H1 (cell line): ENCODE measurements around the gene MYBPHL. TPM values are rescaled to one million over a fixed set of nuclear protein-coding genes. Genes with fewer than 3 reads are reported as not detected.

Experiments
- CTCF ChIA-PET: fragments of 300-600 bp; sonication (Branson Sonifier 250); formaldehyde crosslinking; loops from one replicate; lab custom pipeline; 2021; ENCODE audit not compliant: partially characterized antibody; lab: Charles Lee
- POLR2A ChIA-PET: fragments of 300-600 bp; sonication (Branson Sonifier 250); formaldehyde crosslinking; loops from one replicate; lab custom pipeline; 2021; ENCODE audit warnings: inconsistent platforms; ENCODE audit not compliant: partially characterized antibody; lab: Charles Lee
- DNase-seq, 2 experiments: peaks; one replicate each; pipeline versions ENCODE4 v3.0.0 to v3.0.0-alpha.2; 2010 to 2022; ENCODE audit warnings: low spot score in 2 of 2, low read depth in 1 of 2, mixed read lengths in 1 of 2
- FAIRE-seq: peaks from 2 replicates; lab custom pipeline; 2011; peaks lifted over from hg19 to GRCh38; lab: Jason Lieb, UNC
- H2AFZ ChIP-seq: 2 replicates; pipeline ENCODE4 v1.8.1; 2012; ENCODE audit warnings: low read length, inconsistent platforms
- H2AK5ac ChIP-seq: 2 replicates; pipeline ENCODE4 v1.6.1; 2013; ENCODE audit warnings: low read depth, low read length
- H2BK120ac ChIP-seq: replicated peaks from 2 replicates; pipeline ENCODE3; 2013; ENCODE audit warnings: low read depth, low read length, inconsistent platforms
- H2BK12ac ChIP-seq: 2 replicates; pipeline ENCODE4 v1.6.1; 2013; ENCODE audit warnings: low read depth, low read length
- H2BK15ac ChIP-seq: 2 replicates; pipeline ENCODE4 v1.6.1; 2013; ENCODE audit warnings: low read length
- H2BK20ac ChIP-seq: 2 replicates; pipeline ENCODE4 v1.6.1; 2013; ENCODE audit warnings: low read length
- H2BK5ac ChIP-seq: 2 replicates; pipeline ENCODE4 v1.6.1; 2013; ENCODE audit warnings: low read depth, low read length
- H3K14ac ChIP-seq: 2 replicates; pipeline ENCODE4 v1.6.1; 2013; ENCODE audit warnings: inconsistent platforms; ENCODE audit not compliant: insufficient read length
- H3K18ac ChIP-seq: 2 replicates; pipeline ENCODE4 v1.6.1; 2013; ENCODE audit warnings: low read length; ENCODE audit errors: extremely low read depth
- H3K23ac ChIP-seq: 2 replicates; pipeline ENCODE4 v1.6.1; 2013; ENCODE audit warnings: inconsistent platforms; ENCODE audit not compliant: insufficient read length
- H3K23me2 ChIP-seq: 2 replicates; pipeline ENCODE4 v1.6.1; 2013; ENCODE audit warnings: low read depth, low read length
- H3K27ac ChIP-seq: 2 replicates; pipeline ENCODE4 v1.6.1; 2011; ENCODE audit warnings: low read depth, low read length, inconsistent platforms
- H3K27me3 ChIP-seq, 4 experiments: replicated peaks in 1 of 4; 1 replicate in 1 of 4; 2 replicates in 3 of 4; pipeline versions ENCODE4 v1.6.1 to v1.8.1; 2011 to 2013; ENCODE audit warnings: low read length in 3 of 4, mild to moderate bottlenecking in 3 of 4, inconsistent platforms in 2 of 4, mixed read lengths in 2 of 4, moderate library complexity in 1 of 4; ENCODE audit not compliant: control insufficient read depth in 3 of 4, insufficient read depth in 3 of 4; ENCODE audit errors: extremely low read depth in 1 of 4
- H3K36me3 ChIP-seq, 4 experiments: 2 replicates each; pipeline versions ENCODE4 v1.6.1 to v1.8.1; 2011 to 2013; ENCODE audit warnings: mild to moderate bottlenecking in 4 of 4, low read length in 3 of 4, moderate library complexity in 2 of 4, control low read depth in 1 of 4, inconsistent platforms in 1 of 4; ENCODE audit not compliant: insufficient read depth in 4 of 4, control insufficient read depth in 2 of 4
- H3K4ac ChIP-seq: replicated peaks from 2 replicates; pipeline ENCODE3; 2013; ENCODE audit warnings: low read length, low read depth, mixed read lengths, inconsistent platforms; ENCODE audit not compliant: insufficient read length
- H3K4me1 ChIP-seq, 4 experiments: replicated peaks in 1 of 4; 1 replicate in 1 of 4; 2 replicates in 3 of 4; pipeline versions ENCODE4 v1.6.1 to v1.8.1; 2011 to 2013; ENCODE audit warnings: low read length in 3 of 4, inconsistent platforms in 2 of 4, mixed read lengths in 1 of 4; ENCODE audit not compliant: insufficient read depth in 4 of 4, control insufficient read depth in 3 of 4
- H3K4me2 ChIP-seq, 2 experiments: 2 replicates each; pipeline versions ENCODE4 v1.6.1 to v1.8.1; 2011 to 2013; ENCODE audit warnings: low read depth in 2 of 2, low read length in 2 of 2, control low read depth in 1 of 2, inconsistent platforms in 1 of 2, mild to moderate bottlenecking in 1 of 2; ENCODE audit not compliant: insufficient read depth in 1 of 2
- H3K4me3 ChIP-seq, 4 experiments: fragments of 200-600, 300-600 bp in 1 of 4; sonication (generic), shearing (Covaris generic), sonication (Bioruptor Twin) in 1 of 4; 2 replicates each; pipeline versions ENCODE4 v1.5.1 to v1.8.1; 2011 to 2016; ENCODE audit warnings: low read length in 4 of 4, low read depth in 3 of 4, control low read depth in 2 of 4, inconsistent platforms in 2 of 4, mild to moderate bottlenecking in 2 of 4, mixed read lengths in 1 of 4, moderate library complexity in 1 of 4; ENCODE audit not compliant: insufficient read depth in 2 of 4; ENCODE audit errors: extremely low read depth in 1 of 4
- H3K56ac ChIP-seq: replicated peaks from 2 replicates; pipeline ENCODE3; 2013; ENCODE audit warnings: low read depth, mild to moderate bottlenecking, mixed read lengths, low read length, inconsistent platforms; ENCODE audit not compliant: insufficient read length
- H3K79me1 ChIP-seq: 2 replicates; pipeline ENCODE4 v1.6.1; 2013; ENCODE audit warnings: low read depth, low read length, control low read depth
- H3K79me2 ChIP-seq, 2 experiments: 2 replicates each; pipeline versions ENCODE4 v1.6.1 to v1.8.1; 2012 to 2013; ENCODE audit warnings: low read length in 2 of 2, mild to moderate bottlenecking in 2 of 2, inconsistent platforms in 1 of 2; ENCODE audit not compliant: insufficient read depth in 2 of 2, control insufficient read depth in 1 of 2
- H3K9ac ChIP-seq, 4 experiments: replicated peaks in 1 of 4; 1 replicate in 1 of 4; 2 replicates in 3 of 4; pipeline versions ENCODE4 v1.6.1 to v1.8.1; 2011 to 2013; ENCODE audit warnings: low read depth in 3 of 4, low read length in 3 of 4, control low read depth in 2 of 4, mild to moderate bottlenecking in 2 of 4, moderate library complexity in 2 of 4, inconsistent platforms in 1 of 4; ENCODE audit errors: extremely low read depth in 1 of 4
- H3K9me3 ChIP-seq, 2 experiments: 2 replicates each; pipeline versions ENCODE4 v1.6.1 to v1.8.1; 2012 to 2013; ENCODE audit warnings: mild to moderate bottlenecking in 2 of 2, moderate library complexity in 2 of 2, control low read depth in 1 of 2, inconsistent platforms in 1 of 2, low read depth in 1 of 2, low read length in 1 of 2, mixed read lengths in 1 of 2; ENCODE audit not compliant: insufficient read depth in 2 of 2
- H4K20me1 ChIP-seq, 2 experiments: replicated peaks in 1 of 2; 2 replicates each; pipeline versions ENCODE3 to v1.8.1; 2011 to 2013; ENCODE audit warnings: inconsistent platforms in 2 of 2, low read length in 2 of 2, mild to moderate bottlenecking in 1 of 2; ENCODE audit not compliant: insufficient read depth in 2 of 2, control insufficient read depth in 1 of 2
- H4K5ac ChIP-seq: 2 replicates; pipeline ENCODE4 v1.6.1; 2013; ENCODE audit warnings: low read length, low read depth, mixed read lengths, inconsistent platforms; ENCODE audit not compliant: insufficient read length
- H4K8ac ChIP-seq: 2 replicates; pipeline ENCODE4 v1.8.0; 2013; ENCODE audit warnings: mild to moderate bottlenecking, moderate library complexity, low read length, inconsistent platforms; ENCODE audit not compliant: insufficient read depth; ENCODE audit errors: extremely low read depth
- H4K91ac ChIP-seq: replicated peaks from 2 replicates; pipeline ENCODE3; 2013; ENCODE audit warnings: low read length, mixed read lengths, inconsistent platforms; ENCODE audit not compliant: insufficient read length
- BACH1 ChIP-seq: IDR thresholded peaks from 2 replicates; pipeline ENCODE4 v1.6.1; 2012; ENCODE audit warnings: low read length, improper control_type of control experiment
- BCL11A ChIP-seq, 2 experiments: IDR thresholded peaks; one replicate each; pipeline ENCODE4 v1.6.1; 2011; ENCODE audit warnings: low read depth in 2 of 2, low read length in 2 of 2, mild to moderate bottlenecking in 2 of 2
- EZH2 ChIP-seq: fragments of 200-600 bp; sonication (generic); IDR thresholded peaks from 2 replicates; pipeline ENCODE4 v1.7.1; 2012; ENCODE audit warnings: low read depth, mild to moderate bottlenecking, moderate library complexity, low read length, inconsistent platforms; ENCODE audit not compliant: severe bottlenecking
- JUND ChIP-seq: IDR thresholded peaks from 2 replicates; pipeline ENCODE4 v1.6.1; 2011; ENCODE audit warnings: mild to moderate bottlenecking, improper control_type of control experiment, low read length
- SP1 ChIP-seq: IDR thresholded peaks from 2 replicates; pipeline ENCODE4 v1.6.1; 2011; ENCODE audit warnings: low read depth, low read length
- TBP ChIP-seq: IDR thresholded peaks from 2 replicates; pipeline ENCODE4 v1.6.1; 2011; ENCODE audit warnings: low read depth, low read length, improper control_type of control experiment
- WGBS, 2 experiments: shearing (Covaris generic) in 1 of 2; methylation state at CpG; one replicate each; pipeline versions ENCODE4 v1.1.6 to v1.1.7; 2013 to 2015; ENCODE audit warnings: low lambda C conversion rate in 2 of 2, mixed read lengths in 2 of 2, inconsistent platforms in 1 of 2, low coverage in 1 of 2, missing lambda C conversion rate in 1 of 2; ENCODE audit not compliant: insufficient replicate concordance in 2 of 2, insufficient coverage in 1 of 2, insufficient read length in 1 of 2; ENCODE audit errors: extremely low coverage in 1 of 2, missing lambda C conversion rate in 1 of 2; 5-methylcytosine and 5-hydroxymethylcytosine counted together
- polyA plus RNA-seq, 7 experiments: library from polyadenylated mRNA; depleted of rRNA in 3 of 7; stranded (reverse) in 5 of 7; unstranded in 2 of 7; fragments of >200 nt in 5 of 7; fragments of 200-250 nt in 2 of 7; gene quantifications; 1 replicate in 5 of 7; 2 replicates in 1 of 7; 4 replicates in 1 of 7; pipeline versions ENCODE4 v1.2.1 to v1.2.3, GENCODE V29; 2011 to 2013; ENCODE audit warnings: missing spikeins in 2 of 7, mixed read lengths in 2 of 7
- total RNA-seq: library from RNA; stranded (reverse); fragmentation: NEBNext Ultra II Directional; extraction: Animal tissue kit (Norgen Biotek cat#: 25700); gene quantifications from 2 replicates; pipeline ENCODE4 v1.2.1, GENCODE V29; 2021

Gene MYBPHL
- total and polyA plus RNA-seq, 2 of the 8 experiments (the other 6 are each of a cell fraction or from before 2014, with no cell fraction given) = 0.24 to 0.30 TPM

GRCh38 chr1:109315288-109315687 lies 8.5 kb upstream of the MYBPHL start:
- Histone ChIP-seq H3K79me1 (no peaks in the 10 kb centered on the region), H3K23ac (no peak overlapping the region), H3K4me1 (no peaks in the 10 kb centered on the region; a peak in 1 of 7 replicates), H2AFZ (no peak overlapping the region), H3K4me3 (no peak overlapping the region), H2BK5ac (no peak overlapping the region), H4K20me1 (no peaks in the 10 kb centered on the region), H3K18ac (no peak overlapping the region), H2BK12ac (no peak overlapping the region), H3K36me3 (peaks cover 12 to 56% (median 19%) of the 10 kb centered on the region in 4 experiments), H4K91ac (no peak overlapping the region), H3K23me2 (no peaks in the 10 kb centered on the region), H3K56ac (no peak overlapping the region), H3K9ac (no peak overlapping the region), H3K14ac (no peak overlapping the region), H3K27me3 (no peaks in the 10 kb centered on the region), H3K27ac (no peak overlapping the region), H2BK15ac (no peak overlapping the region), H3K4me2 (no peak overlapping the region), H3K79me2 (no peaks in the 10 kb centered on the region), H4K5ac (no peak overlapping the region), H3K4ac (no peak overlapping the region), H2BK20ac (no peak overlapping the region), H4K8ac (no peak overlapping the region), H3K9me3 (no peaks in the 10 kb centered on the region), H2AK5ac (no peak overlapping the region), H2BK120ac (no peak overlapping the region)
- TF ChIP-seq JUND (no peak), BCL11A (IDR thresholded peaks at IDR 0.05; ENCODE audit: low read depth in 2 of 2, low read length in 2 of 2) (no peak), EZH2 (no peak), BACH1 (no peak), SP1 (no peak), TBP (no peak)
- 93% methylated on average over 4 of the region's 4 CpGs; no CpG with 5 or more reads in 1 of the 2 experiments for WGBS, 2 experiments
- DNase-seq (no peak), FAIRE-seq (no peak)
- POLR2A ChIA-PET = interaction anchor here (0.7 to 1.7 kb wide), 3 partner anchors 18 to 60 kb away, joined by 3 to 4 read pairs (median 3); no protein-coding TSS in a partner anchor
- CTCF ChIA-PET = interaction anchor here (0.8 to 5.2 kb wide), 5 partner anchors 9 to 62 kb away, joined by 3 to 41 read pairs (median 11); partner anchors contain the start of gene MYBPHL
